Adrenal gland (tissue), 12 donors: Measurements from ENCODE around the gene PI16. TPM values are rescaled to one million over a fixed set of nuclear protein-coding genes. Genes with fewer than 3 reads are reported as not detected.

Source experiments
- DNase-seq, 7 donors: peaks; one replicate each; pipeline ENCODE4 v3.0.0-alpha.2; 2019 to 2020
- H3K27ac ChIP-seq, 5 donors: fragments of 200-600 bp; sonication (generic) in 4 of 5; 1 replicate in 3 of 5; 2 replicates in 2 of 5; pipeline versions ENCODE4 v1.5.1 to v1.8.0; 2016 to 2020; ENCODE audit warnings: mild to moderate bottlenecking in 1 of 5
- H3K27me3 ChIP-seq: fragments of 200-600 bp; 2 replicates; pipeline ENCODE4 v1.8.0; 2021
- H3K36me3 ChIP-seq, 2 donors: fragments of 200-600 bp; replicated peaks in 1 of 2; 1 replicate in 1 of 2; 2 replicates in 1 of 2; pipeline versions ENCODE4 v1.5.1 to v1.8.0; 2018 to 2022
- H3K4me1 ChIP-seq, 2 donors: fragments of 200-600 bp; replicated peaks in 1 of 2; 1 replicate in 1 of 2; 2 replicates in 1 of 2; pipeline versions ENCODE4 v1.5.1 to v1.8.0; 2018 to 2021
- H3K4me3 ChIP-seq, 4 donors: fragments of 200-600 bp; sonication (generic) in 3 of 4; one replicate each; pipeline ENCODE4 v1.5.1; 2016 to 2018
- H3K9me3 ChIP-seq, 3 donors: fragments of 200-600 bp; sonication (generic) in 1 of 3; replicated peaks in 1 of 3; 1 replicate in 2 of 3; 2 replicates in 1 of 3; pipeline versions ENCODE4 v1.5.1 to v1.8.0; 2016 to 2021
- CTCF ChIP-seq, 6 experiments: fragments of 450-650 bp in 4 of 6; fragments of 200-600 bp in 2 of 6; sonication (generic) in 1 of 6; IDR thresholded peaks; 1 replicate in 5 of 6; 2 replicates in 1 of 6; pipeline versions ENCODE4 v1.5.1 to v1.8.0; 2016 to 2021; ENCODE audit warnings: antibody characterized with exemption in 6 of 6, mild to moderate bottlenecking in 2 of 6, moderate library complexity in 1 of 6
- POLR2A ChIP-seq, 2 donors: fragments of 450-650 bp; IDR thresholded peaks; one replicate each; pipeline ENCODE4 v1.6.1; 2017; ENCODE audit warnings: antibody characterized with exemption in 2 of 2, mild to moderate bottlenecking in 2 of 2, moderate library complexity in 1 of 2
- whole genome bisulfite sequencing, 4 donors: extraction: QIAGEN DNeasy Blood & Tissue Kit in 2 of 4; methylation state at CpG; one replicate each; pipeline versions ENCODE4 v1.1.5 to v1.1.7; 2013 to 2017; 5-methylcytosine and 5-hydroxymethylcytosine counted together
- intact Hi-C, 2 donors: fragments of 100-400 bp; cut with DNase I; formaldehyde crosslinking; loops; one replicate each; pipeline versions ENCODE4 v1.14.1 to v1.15.0; 2022 to 2023
- polyA plus RNA-seq, 3 donors: library from polyadenylated mRNA; stranded (reverse); fragments of 200-250 nt in 2 of 3; fragments of 350-450 nt in 1 of 3; fragmentation: Illumina TruSeq in 1 of 3; extraction: RNeasy Lipid Tissue Mini Kit (QIAGEN cat#74804) in 1 of 3; gene quantifications; one replicate each; pipeline ENCODE4 v1.2.3, GENCODE V29; 2013 to 2014
- total RNA-seq, 9 donors: library from RNA; depleted of rRNA in 4 of 9; stranded (reverse); fragments of >200 nt in 4 of 9; fragments of 120-200 nt in 1 of 9; fragmentation: NEBNext Ultra II Directional in 1 of 9; extraction: Animal tissue kit (Norgen Biotek cat#: 25700) in 1 of 9; gene quantifications; one replicate each; pipeline versions ENCODE4 v1.1.0 to v1.2.4, GENCODE V29; 2013 to 2023
- donor health status: healthy with polysubstance abuse.
- donor health status: Bipolar disorder and iron deficiency.
- donor health status: DM: yes; HTN: yes; CAD: no.
- donor health status: DM: no; HTN: no; CAD: no.
- donor health status: DM: no; HTN: no; CAD: no.
- donor health status: DM: yes; HTN: yes; CAD: no.

PI16 gene
- total and polyA plus RNA-seq, 12 donors, result 0.12 to 9.3 (median 0.68) TPM; not detected in 1

- H3K27ac ChIP-seq, result peak overlapping the region in 4 of 5 donors; percentile 29 to 81 (median 48)
- no peak for TF ChIP-seq POLR2A (IDR thresholded peaks at IDR 0.05)
- no peak for TF ChIP-seq CTCF (IDR thresholded peaks at IDR 0.05)
- no peak overlapping the region for H3K4me3 ChIP-seq
- H3K4me1 ChIP-seq, result peaks cover 17 to 33% of the 10 kb centered on the region in 2 donors
- DNase-seq, result peak in 1 of 7 donors; percentile 15
- intact Hi-C loops, result no loop called here
- H3K9me3 ChIP-seq, result no peaks in the 10 kb centered on the region
- 69 to 88% (median 82%) methylated on average over 9 to 10 of the region's 10 CpGs for WGBS, 4 donors
- H3K27me3 ChIP-seq, result no peaks in the 10 kb centered on the region
- H3K36me3 ChIP-seq, result peaks cover 0 to 77% of the 10 kb centered on the region in 2 donors
Observed at GRCh38 chr6:36917541-36918193, 36.9 kb upstream of the PI16 start.

- H3K36me3 ChIP-seq, result peaks cover 0 to 82% of the 10 kb centered on the region in 2 donors
- no peaks in the 10 kb centered on the region for H3K27me3 ChIP-seq
- peak overlapping the region in 4 of 5 donors; percentile 11 to 56 (median 30) for H3K27ac ChIP-seq
- peaks cover 17 to 25% of the 10 kb centered on the region in 2 donors for H3K4me1 ChIP-seq
- no peak for TF ChIP-seq POLR2A (IDR thresholded peaks at IDR 0.05)
- TF ChIP-seq CTCF (IDR thresholded peaks at IDR 0.05), result no peak
- peak; percentile 52 to 73 (median 67) for DNase-seq
- WGBS, 4 donors, result 57 to 79% (median 67%) methylated on average over 4 of the region's 4 CpGs
- no peak overlapping the region for H3K4me3 ChIP-seq
- H3K9me3 ChIP-seq, result no peaks in the 10 kb centered on the region
- intact Hi-C loops, result loop anchor here in 1 of 2 donors (10.0 kb wide), 1 partner anchor 55 kb away; no protein-coding TSS in a partner anchor
Observed at GRCh38 chr6:36920049-36920448, 34.5 kb upstream of the PI16 start.

GRCh38 chr6:36920546-36920945, 34.0 kb upstream of the PI16 start:
- WGBS, 4 donors, result 70 to 76% (median 74%) methylated on average over 5 of the region's 5 CpGs
- no peaks in the 10 kb centered on the region for H3K27me3 ChIP-seq
- H3K4me3 ChIP-seq, result no peak overlapping the region
- H3K4me1 ChIP-seq, result peaks cover 17 to 25% of the 10 kb centered on the region in 2 donors
- no peak for DNase-seq
- peak overlapping the region in 3 of 5 donors; percentile 23 to 56 (median 36) for H3K27ac ChIP-seq
- TF ChIP-seq CTCF (IDR thresholded peaks at IDR 0.05), result no peak
- no peak for TF ChIP-seq POLR2A (IDR thresholded peaks at IDR 0.05)
- peaks cover 0 to 83% of the 10 kb centered on the region in 2 donors for H3K36me3 ChIP-seq
- no peaks in the 10 kb centered on the region for H3K9me3 ChIP-seq
- intact Hi-C loops, result loop anchor here in 1 of 2 donors (10.0 kb wide), 1 partner anchor 54 kb away; no protein-coding TSS in a partner anchor

GRCh38 chr6:36924131-36924530, 30.4 kb upstream of the PI16 start:
- peaks cover 16 to 34% of the 10 kb centered on the region in 2 donors for H3K4me1 ChIP-seq
- H3K27me3 ChIP-seq, result no peaks in the 10 kb centered on the region
- DNase-seq, result peak in 1 of 7 donors; percentile 10
- no peak overlapping the region for H3K4me3 ChIP-seq
- WGBS, 4 donors, result 91 to 95% (median 92%) methylated on average over 4 of the region's 4 CpGs
- intact Hi-C loops, result loop anchor here in 1 of 2 donors (10.0 kb wide), 1 partner anchor 51 kb away; no protein-coding TSS in a partner anchor
- no peak overlapping the region for H3K27ac ChIP-seq
- H3K36me3 ChIP-seq, result peaks cover 0 to 50% of the 10 kb centered on the region in 2 donors
- TF ChIP-seq POLR2A (IDR thresholded peaks at IDR 0.05) (no peak), CTCF (IDR thresholded peaks at IDR 0.05) (no peak)
- no peaks in the 10 kb centered on the region for H3K9me3 ChIP-seq
